ENCODE results near the gene ZNF628.
A peak's percentile ranks its signal among the peaks of the same experiment; 100 is the strongest.

The ZNF628 gene

DNA sequence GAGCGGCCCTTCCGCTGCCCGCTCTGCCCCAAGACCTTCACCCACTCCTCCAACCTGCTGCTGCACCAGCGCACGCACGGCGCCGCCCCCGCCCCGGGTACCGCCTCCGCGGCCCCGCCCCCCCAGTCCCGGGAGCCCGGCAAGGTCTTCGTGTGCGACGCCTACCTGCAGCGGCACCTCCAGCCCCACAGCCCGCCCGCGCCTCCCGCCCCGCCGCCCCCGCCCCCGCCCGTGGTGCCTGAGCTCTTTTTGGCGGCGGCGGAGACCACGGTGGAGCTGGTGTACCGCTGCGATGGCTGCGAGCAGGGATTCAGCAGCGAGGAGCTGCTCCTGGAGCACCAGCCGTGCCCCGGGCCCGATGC, 5.4 kb downstream of the ZNF628 start:
- no peaks in the 10 kb centered on the region for H3K36me3 Mint-ChIP-seq (ENCODE audit: low read depth)
- DNase-seq (no peak), ATAC-seq (no peak)
- H3K27me3 Mint-ChIP-seq = no peaks in the 10 kb centered on the region
- H3K9me3 Mint-ChIP-seq = no peaks in the 10 kb centered on the region
- H3K27ac Mint-ChIP-seq = no peak overlapping the region
- no peak overlapping the region for H3K4me3 Mint-ChIP-seq
- H3K4me1 Mint-ChIP-seq = peaks cover 30% of the 10 kb centered on the region

GRCh38 chr19:55482156-55482961, 5.9 kb downstream of the ZNF628 start:
- ATAC-seq (no peak), DNase-seq (no peak)
- Mint-ChIP-seq H3K9me3 (no peaks in the 10 kb centered on the region), H3K4me1 (peaks cover 32% of the 10 kb centered on the region), H3K36me3 (ENCODE audit: low read depth) (no peaks in the 10 kb centered on the region), H3K4me3 (no peak overlapping the region), H3K27me3 (no peaks in the 10 kb centered on the region), H3K27ac (no peak overlapping the region)

DNA sequence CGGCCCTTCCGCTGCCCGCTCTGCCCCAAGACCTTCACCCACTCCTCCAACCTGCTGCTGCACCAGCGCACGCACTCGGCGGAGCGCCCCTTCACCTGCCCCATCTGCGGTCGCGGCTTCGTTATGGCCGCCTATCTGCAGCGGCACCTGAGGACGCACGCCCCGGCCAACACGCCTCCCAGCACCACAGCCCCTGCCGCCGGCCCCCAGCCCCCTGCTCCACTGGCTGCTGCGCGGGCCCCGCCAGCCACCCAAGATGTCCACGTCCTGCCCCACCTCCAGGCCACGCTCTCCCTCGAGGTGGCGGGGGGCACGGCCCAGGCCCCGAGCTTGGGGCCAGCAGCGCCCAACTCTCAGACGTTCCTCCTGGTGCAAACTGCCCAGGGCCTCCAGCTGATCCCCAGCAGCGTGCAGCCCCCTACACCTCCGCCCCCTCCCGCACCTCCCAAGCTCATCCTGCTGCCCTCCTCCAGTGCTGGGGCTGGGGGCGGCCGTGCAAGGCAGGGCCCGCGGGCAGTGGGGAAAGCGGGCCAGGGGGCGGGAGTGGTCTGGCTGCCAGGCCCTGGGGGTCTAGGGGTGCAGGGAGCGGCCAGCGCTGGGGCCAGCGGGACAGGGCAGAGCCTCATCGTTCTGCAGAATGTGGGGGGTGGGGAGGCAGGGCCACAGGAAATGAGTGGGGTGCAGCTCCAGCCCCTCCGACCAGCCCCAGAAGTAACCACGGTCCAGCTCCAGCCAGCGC, 6.7 kb downstream of the ZNF628 start:
- Mint-ChIP-seq H3K9me3 (no peaks in the 10 kb centered on the region), H3K36me3 (ENCODE audit: low read depth) (no peaks in the 10 kb centered on the region), H3K4me3 (no peak overlapping the region), H3K27me3 (no peaks in the 10 kb centered on the region), H3K4me1 (peaks cover 31% of the 10 kb centered on the region), H3K27ac (no peak overlapping the region)
- no peak for ATAC-seq
- DNase-seq = no peak

GRCh38 chr19:55483706-55484592, 7.5 kb downstream of the ZNF628 start:
- no peaks in the 10 kb centered on the region for H3K27me3 Mint-ChIP-seq
- H3K9me3 Mint-ChIP-seq = no peaks in the 10 kb centered on the region
- H3K36me3 Mint-ChIP-seq (ENCODE audit: low read depth) = no peaks in the 10 kb centered on the region
- H3K27ac Mint-ChIP-seq = no peak overlapping the region
- peak overlapping the region; percentile 51 for H3K4me3 Mint-ChIP-seq
- DNase-seq (no peak), ATAC-seq (no peak)
- H3K4me1 Mint-ChIP-seq = peaks cover 24% of the 10 kb centered on the region

- ATAC-seq (peak; percentile 67), DNase-seq (peak; percentile 78)
- Mint-ChIP-seq H3K9me3 (no peaks in the 10 kb centered on the region), H3K27ac (peak within 1 kb of the TSS; percentile 81), H3K4me1 (peaks cover 21% of the 10 kb centered on the region), H3K4me3 (peak within 1 kb of the TSS; percentile 78), H3K36me3 (ENCODE audit: low read depth) (no peaks in the 10 kb centered on the region), H3K27me3 (no peaks in the 10 kb centered on the region)
Measured at GRCh38 chr19:55484593-55485438, 8.4 kb downstream of the ZNF628 start, which contains the start of gene NAT14. TSS of gene NAT14 (plus strand) at chr19:55485188. CDS start at chr19:55485709, 521 bp downstream.

DNA sequence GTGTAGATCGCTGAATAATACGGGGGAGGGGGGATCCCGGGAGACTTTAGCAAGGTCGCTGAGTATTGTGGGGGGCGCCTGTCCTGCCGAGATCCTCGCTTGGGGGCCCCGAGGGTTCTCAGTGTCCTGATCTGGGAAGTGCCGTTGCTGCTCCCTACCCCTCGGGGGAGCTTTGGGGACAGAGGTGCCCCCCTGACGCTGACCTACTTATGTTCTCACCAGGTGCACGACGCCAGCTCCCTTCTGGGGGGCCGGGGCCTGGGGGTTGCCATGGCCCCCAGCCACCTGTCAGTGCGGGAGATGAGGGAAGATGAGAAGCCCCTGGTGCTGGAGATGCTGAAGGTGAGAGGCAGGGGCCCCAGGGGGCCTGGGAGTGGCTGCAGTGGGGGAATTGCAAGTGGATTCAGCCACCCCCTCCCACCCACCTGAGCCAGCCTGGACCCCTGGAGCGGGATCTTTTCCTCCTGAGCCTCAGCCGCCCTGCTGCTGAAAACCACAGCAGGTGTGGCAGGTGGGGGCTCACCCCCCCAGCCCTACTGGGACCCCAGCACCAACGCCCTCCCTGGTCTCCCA, 9.1 kb downstream of the ZNF628 start:
- no peaks in the 10 kb centered on the region for H3K27me3 Mint-ChIP-seq
- H3K9me3 Mint-ChIP-seq = no peaks in the 10 kb centered on the region
- DNase-seq (no peak), ATAC-seq (peak; percentile 5)
- peak overlapping the region; percentile 78 for H3K4me3 Mint-ChIP-seq
- H3K4me1 Mint-ChIP-seq = peaks cover 19% of the 10 kb centered on the region
- peak overlapping the region; percentile 81 for H3K27ac Mint-ChIP-seq
- H3K36me3 Mint-ChIP-seq (ENCODE audit: low read depth) = no peaks in the 10 kb centered on the region

GRCh38 chr19:55486043-55486970, 9.9 kb downstream of the ZNF628 start:
- ATAC-seq = no peak
- no peaks in the 10 kb centered on the region for H3K9me3 Mint-ChIP-seq
- peak overlapping the region; percentile 81 for H3K27ac Mint-ChIP-seq
- H3K27me3 Mint-ChIP-seq = no peaks in the 10 kb centered on the region
- no peaks in the 10 kb centered on the region for H3K36me3 Mint-ChIP-seq (ENCODE audit: low read depth)
- H3K4me3 Mint-ChIP-seq = peak overlapping the region; percentile 78
- peaks cover 19% of the 10 kb centered on the region for H3K4me1 Mint-ChIP-seq
- no peak for DNase-seq

DNA sequence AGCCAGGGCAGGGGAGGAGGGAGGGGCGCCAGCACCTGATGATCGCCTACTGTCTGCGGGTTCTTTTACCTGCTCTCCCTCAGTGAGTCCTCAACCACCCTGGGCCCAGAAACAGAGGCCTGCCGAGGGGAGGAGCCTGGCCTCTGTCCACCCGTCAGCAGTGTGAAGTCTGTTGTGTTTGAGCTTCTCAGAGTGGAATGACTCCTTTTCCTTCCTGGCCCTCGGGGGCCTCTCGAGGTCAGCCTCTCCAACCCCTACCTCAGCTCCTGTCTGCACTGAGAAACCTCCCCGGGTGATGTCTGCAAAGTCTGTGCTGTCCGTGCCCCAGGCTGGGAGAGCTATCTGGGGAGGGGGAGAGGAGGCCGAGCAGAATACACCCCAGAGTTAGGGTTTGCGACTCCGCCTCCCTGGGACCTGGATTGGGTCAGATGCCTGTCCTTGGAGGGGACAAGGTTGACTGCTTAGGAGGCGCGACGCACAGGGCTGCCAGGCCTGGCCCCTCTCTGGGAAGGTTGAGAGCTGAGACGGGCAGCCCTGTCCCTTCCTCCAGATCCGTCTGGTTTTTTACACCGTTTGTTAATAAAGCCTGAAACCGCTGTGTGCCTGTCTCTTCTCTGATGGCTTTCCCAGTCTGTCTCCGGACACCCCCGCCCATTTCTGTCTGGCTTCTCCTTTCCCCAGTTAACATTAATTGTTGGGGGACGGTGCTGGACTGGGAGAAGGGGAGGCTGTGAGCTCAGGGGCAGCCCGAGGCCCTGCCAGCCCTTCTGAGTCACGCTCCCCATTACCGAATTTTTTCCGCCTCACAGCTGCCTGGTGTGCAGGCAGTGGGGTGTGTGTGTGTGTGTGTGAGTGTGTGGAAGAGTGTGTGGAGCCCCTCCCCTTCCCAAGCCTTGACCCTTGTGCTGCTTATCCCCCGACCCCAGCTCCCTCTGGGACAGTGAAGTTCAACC, 10.8 kb downstream of the ZNF628 start:
- DNase-seq (peak; percentile 79), ATAC-seq (peak; percentile 74)
- Mint-ChIP-seq H3K4me1 (peaks cover 19% of the 10 kb centered on the region), H3K36me3 (ENCODE audit: low read depth) (no peaks in the 10 kb centered on the region), H3K27ac (peak overlapping the region; percentile 80), H3K9me3 (no peaks in the 10 kb centered on the region), H3K27me3 (peaks cover 6% of the 10 kb centered on the region), H3K4me3 (peak overlapping the region; percentile 65)

GRCh38 chr19:55487924-55488687, 11.7 kb downstream of the ZNF628 start, which contains the start of gene SSC5D:
TSS of gene SSC5D (plus strand) at chr19:55488436. CDS start at chr19:55488590, 154 bp downstream.
- peak within 1 kb of the TSS; percentile 80 for H3K27ac Mint-ChIP-seq
- ATAC-seq (peak; percentile 2), DNase-seq (no peak)
- peak within 1 kb of the TSS; percentile 65 for H3K4me3 Mint-ChIP-seq
- H3K27me3 Mint-ChIP-seq = peaks cover 8% of the 10 kb centered on the region
- peaks cover 19% of the 10 kb centered on the region for H3K4me1 Mint-ChIP-seq
- no peaks in the 10 kb centered on the region for H3K36me3 Mint-ChIP-seq (ENCODE audit: low read depth)
- H3K9me3 Mint-ChIP-seq = no peaks in the 10 kb centered on the region

GRCh38 chr19:55488986-55489710, 12.7 kb downstream of the ZNF628 start:
- no peak for DNase-seq
- Mint-ChIP-seq H3K27ac (no peak overlapping the region), H3K36me3 (ENCODE audit: low read depth) (no peaks in the 10 kb centered on the region), H3K9me3 (no peaks in the 10 kb centered on the region), H3K4me1 (peaks cover 19% of the 10 kb centered on the region), H3K27me3 (peaks cover 10% of the 10 kb centered on the region), H3K4me3 (no peak overlapping the region)
- no peak for ATAC-seq
